Heart left ventricle (tissue), 16 donors: ENCODE data around the gene SCN3B. TPM values are rescaled to one million over a fixed set of nuclear protein-coding genes. Genes with fewer than 3 reads are reported as not detected.

ENCODE experiments used
- ATAC-seq, 4 donors: fragments of 200-7000 bp; cut with Tn5 transposase; one replicate each; pipeline ENCODE4 v1.9.1; 2020 to 2022; ENCODE audit warnings: moderate library complexity in 4 of 4, mild to moderate bottlenecking in 3 of 4, moderate number of reproducible peaks in 1 of 4
- DNase-seq, 5 donors: peaks; one replicate each; pipeline ENCODE4 v3.0.0-alpha.2; 2020
- H3K27ac ChIP-seq, 12 donors: fragments of 200-600 bp; sonication (generic) in 4 of 12; one replicate each; pipeline versions ENCODE4 v1.5.0 to v1.8.0; 2016 to 2022; ENCODE audit warnings: mild to moderate bottlenecking in 2 of 12
- H3K27me3 ChIP-seq, 9 donors: fragments of 200-600 bp; sonication (generic) in 2 of 9; one replicate each; pipeline versions ENCODE4 v1.5.1 to v1.8.0; 2016 to 2022; ENCODE audit warnings: mild to moderate bottlenecking in 3 of 9
- H3K36me3 ChIP-seq, 9 donors: fragments of 200-600 bp; sonication (generic) in 2 of 9; one replicate each; pipeline versions ENCODE4 v1.5.0 to v1.8.0; 2018 to 2022; ENCODE audit warnings: mild to moderate bottlenecking in 2 of 9
- H3K4me1 ChIP-seq, 12 donors: fragments of 200-600 bp; sonication (generic) in 4 of 12; one replicate each; pipeline versions ENCODE4 v1.5.0 to v1.8.0; 2016 to 2022; ENCODE audit warnings: mild to moderate bottlenecking in 3 of 12
- H3K4me3 ChIP-seq, 12 donors: fragments of 200-600 bp; sonication (generic) in 4 of 12; one replicate each; pipeline versions ENCODE4 v1.5.0 to v1.8.0; 2017 to 2022; ENCODE audit warnings: mild to moderate bottlenecking in 9 of 12, moderate library complexity in 4 of 12
- H3K9me3 ChIP-seq, 12 donors: fragments of 200-600 bp; sonication (generic) in 4 of 12; one replicate each; pipeline versions ENCODE4 v1.5.0 to v1.8.0; 2016 to 2022; ENCODE audit warnings: mild to moderate bottlenecking in 1 of 12
- POLR2A ChIP-seq, 2 donors: fragments of 450-650 bp; IDR thresholded peaks; one replicate each; pipeline ENCODE4 v1.6.1; 2017; ENCODE audit warnings: antibody characterized with exemption in 2 of 2, mild to moderate bottlenecking in 2 of 2, moderate library complexity in 2 of 2
- WGBS, 4 donors: extraction: QIAGEN DNeasy Blood & Tissue Kit in 2 of 4; methylation state at CpG; one replicate each; pipeline versions ENCODE4 v1.1.5 to v1.1.7; 2013 to 2018; 5-methylcytosine and 5-hydroxymethylcytosine counted together
- intact Hi-C, 10 donors: fragments of 100-400 bp; cut with DNase I; formaldehyde crosslinking; loops; one replicate each; pipeline versions ENCODE4 v1.11.1 to v1.14.2; 2022
- polyA plus RNA-seq, 2 donors: library from polyadenylated mRNA; stranded (reverse); fragments of 200-250 nt; gene quantifications; one replicate each; pipeline ENCODE4 v1.2.3, GENCODE V29; 2013
- total RNA-seq, 9 donors: library from RNA; depleted of rRNA in 2 of 9; stranded (reverse); fragments of >200 nt in 2 of 9; fragmentation: NEBNext Ultra II Directional in 3 of 9; extraction: Animal tissue kit (Norgen Biotek cat#: 25700) in 3 of 9; gene quantifications; one replicate each; pipeline versions ENCODE4 v1.1.0 to v1.2.4, GENCODE V29; 2016 to 2023
- TF ChIP-seq, protein P1 (sequence below), 12 donors: fragments of 200-600 bp; sonication (generic) in 4 of 12; IDR thresholded peaks; one replicate each; pipeline versions ENCODE4 v1.5.0 to v1.8.0; 2018 to 2022; ENCODE audit warnings: antibody characterized with exemption in 12 of 12, mild to moderate bottlenecking in 5 of 12
- donor health status: ischemic (EF 13 %, LVEDD 7.1; RV severe dilation, severe dysfunction).
- donor health status: healthy with polysubstance abuse.
- donor health status: DM: no; HTN: yes; CAD: no.
- donor health status: DM: no; HTN: no; CAD: no.
- donor health status: ischemic (EF 25% LVEDD 6.9; RV normal size, moderate dysfunction).
- donor health status: ischemic (EF 25% LVEDD 5.7; RV mildly dilated, moderate dysfunction).
- donor health status: healthy.
- donor health status: DM: yes; HTN: yes; CAD: no.
- donor health status: ischemic (EF 35%, LVEDD 5.7; RV mildly dilated, moderate dysfunction).
- donor health status: nonischemic (EF 11% LVEDD 7.7; RV severe dilation, severe dysfunction).
- donor health status: DM: yes; HTN: yes; CAD: no.
- donor health status: PGD.
- donor health status: ischemic (EF 29% LVEDD 5.4; RV normal size, mild dysfunction).
- donor health status: nonischemic (EF 23%, LVEDD 6.1; RV moderate dilation, normal function).

The SCN3B gene
- total and polyA plus RNA-seq, 11 donors = 0.63 to 3.8 (median 0.91) TPM

DNA sequence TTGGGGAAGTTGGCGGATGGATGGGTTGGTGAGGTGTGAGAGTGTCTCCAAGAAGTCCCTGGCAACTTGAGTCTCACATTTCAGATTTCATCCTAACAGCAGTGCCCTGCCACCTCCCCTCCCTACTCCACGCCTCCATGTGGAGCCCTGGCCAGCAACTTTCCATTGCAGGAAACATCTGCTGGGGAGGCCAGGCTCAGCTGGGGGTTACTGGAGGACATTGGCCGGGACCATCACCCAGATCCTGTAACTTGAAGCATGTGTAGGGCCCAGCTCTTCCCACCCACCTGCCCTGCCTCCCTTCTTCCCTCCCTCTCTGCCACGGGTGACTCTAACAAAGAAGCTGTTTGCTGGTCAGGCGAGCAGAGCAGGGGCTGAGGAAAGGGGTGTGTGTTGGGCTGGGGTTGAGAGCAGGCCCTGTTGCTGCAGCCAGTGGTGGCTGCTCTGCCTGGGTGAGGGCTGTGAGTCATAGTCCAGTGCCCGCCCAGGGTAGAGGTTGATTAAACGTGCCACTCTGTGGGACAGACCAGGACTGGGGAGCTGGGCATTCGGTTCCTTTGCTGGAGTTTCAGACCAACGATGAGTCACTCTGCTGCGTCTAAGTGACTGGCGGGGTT is 64.0 kb downstream of the SCN3B start:
- DNase-seq (peak in 2 of 5 donors; percentile 42), ATAC-seq (peak; percentile 31 to 82 (median 70))
- WGBS, 4 donors = 45 to 72% (median 66%) methylated on average over 11 of the region's 11 CpGs
- no peak for TF ChIP-seq POLR2A (IDR thresholded peaks at IDR 0.05)
- TF ChIP-seq, protein P1, sequence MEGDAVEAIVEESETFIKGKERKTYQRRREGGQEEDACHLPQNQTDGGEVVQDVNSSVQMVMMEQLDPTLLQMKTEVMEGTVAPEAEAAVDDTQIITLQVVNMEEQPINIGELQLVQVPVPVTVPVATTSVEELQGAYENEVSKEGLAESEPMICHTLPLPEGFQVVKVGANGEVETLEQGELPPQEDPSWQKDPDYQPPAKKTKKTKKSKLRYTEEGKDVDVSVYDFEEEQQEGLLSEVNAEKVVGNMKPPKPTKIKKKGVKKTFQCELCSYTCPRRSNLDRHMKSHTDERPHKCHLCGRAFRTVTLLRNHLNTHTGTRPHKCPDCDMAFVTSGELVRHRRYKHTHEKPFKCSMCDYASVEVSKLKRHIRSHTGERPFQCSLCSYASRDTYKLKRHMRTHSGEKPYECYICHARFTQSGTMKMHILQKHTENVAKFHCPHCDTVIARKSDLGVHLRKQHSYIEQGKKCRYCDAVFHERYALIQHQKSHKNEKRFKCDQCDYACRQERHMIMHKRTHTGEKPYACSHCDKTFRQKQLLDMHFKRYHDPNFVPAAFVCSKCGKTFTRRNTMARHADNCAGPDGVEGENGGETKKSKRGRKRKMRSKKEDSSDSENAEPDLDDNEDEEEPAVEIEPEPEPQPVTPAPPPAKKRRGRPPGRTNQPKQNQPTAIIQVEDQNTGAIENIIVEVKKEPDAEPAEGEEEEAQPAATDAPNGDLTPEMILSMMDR (IDR thresholded peaks at IDR 0.05) = no peak
- peaks cover 0 to 10% (median 0%) of the 10 kb centered on the region in 9 donors for H3K36me3 ChIP-seq
- H3K9me3 ChIP-seq = no peaks in the 10 kb centered on the region
- H3K27me3 ChIP-seq = no peaks in the 10 kb centered on the region
- H3K4me1 ChIP-seq = peaks cover 0 to 22% (median 0%) of the 10 kb centered on the region in 12 donors
- H3K27ac ChIP-seq = no peak overlapping the region
- intact Hi-C loops = no loop called here
- no peak overlapping the region for H3K4me3 ChIP-seq

DNA sequence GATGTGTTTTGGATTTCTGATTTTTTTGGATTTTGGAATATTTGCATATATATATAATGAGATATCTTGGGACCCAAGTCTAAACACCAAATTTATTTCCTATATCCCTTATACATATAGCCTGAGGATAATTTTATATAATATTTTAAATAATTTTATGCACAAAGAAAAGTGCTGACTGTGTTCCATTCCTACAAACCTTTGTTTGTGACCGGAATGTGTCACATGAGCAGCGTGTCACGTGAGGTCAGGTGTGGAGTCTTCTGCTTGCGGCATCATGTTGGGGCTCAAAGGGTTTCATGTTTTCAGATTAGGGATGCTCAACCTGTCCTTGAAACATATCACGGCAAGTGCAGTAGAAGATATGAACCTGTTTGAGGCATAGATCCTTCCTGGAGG is 65.6 kb downstream of the SCN3B start:
- WGBS, 4 donors = 93 to 96% (median 95%) methylated on average over 5 of the region's 5 CpGs
- DNase-seq = no peak
- peaks cover 0 to 21% (median 0%) of the 10 kb centered on the region in 12 donors for H3K4me1 ChIP-seq
- peaks cover 0 to 7% (median 0%) of the 10 kb centered on the region in 9 donors for H3K36me3 ChIP-seq
- H3K4me3 ChIP-seq = no peak overlapping the region
- no peaks in the 10 kb centered on the region for H3K9me3 ChIP-seq
- intact Hi-C loops = no loop called here
- no peak for TF ChIP-seq POLR2A (IDR thresholded peaks at IDR 0.05)
- TF ChIP-seq, protein P1 (IDR thresholded peaks at IDR 0.05) = no peak
- H3K27me3 ChIP-seq = no peaks in the 10 kb centered on the region
- no peak overlapping the region for H3K27ac ChIP-seq
- ATAC-seq = no peak

DNA sequence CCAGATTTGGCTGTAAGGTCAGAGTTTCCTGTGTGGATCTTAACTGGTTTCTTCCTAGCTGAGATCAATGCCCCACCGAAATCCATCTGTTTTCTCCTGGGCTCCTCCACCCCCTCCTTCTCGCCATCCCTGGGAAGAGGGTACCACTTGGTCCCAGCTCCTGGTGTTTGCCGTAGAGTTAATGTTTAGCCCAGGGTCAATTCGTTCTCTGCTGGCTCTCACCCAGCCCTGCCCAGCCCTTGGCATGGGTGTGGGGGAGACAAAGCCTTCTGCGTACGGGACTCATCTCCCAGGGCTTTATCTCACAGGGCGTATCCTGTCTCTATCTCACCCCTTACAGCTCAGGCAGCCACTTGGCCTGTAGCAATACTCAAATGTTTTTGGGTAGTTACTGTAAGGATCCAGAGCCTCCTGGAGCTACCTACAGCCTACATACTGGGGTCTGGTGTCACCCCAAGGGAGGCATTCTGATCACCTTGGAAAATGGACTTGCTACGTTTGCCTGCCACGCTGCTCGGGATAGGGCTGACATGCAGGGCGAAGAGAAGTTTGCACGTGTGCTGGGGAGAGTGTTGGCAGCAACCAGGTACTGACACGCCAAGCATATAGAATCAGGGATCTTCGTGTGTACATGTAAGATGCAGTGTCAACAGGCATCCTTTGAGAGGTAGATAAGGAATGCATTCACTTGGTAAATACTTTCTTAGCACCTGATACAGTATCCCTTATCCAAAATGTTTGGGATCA is 66.1 kb downstream of the SCN3B start:
- H3K27ac ChIP-seq = no peak overlapping the region
- no peaks in the 10 kb centered on the region for H3K9me3 ChIP-seq
- intact Hi-C loops = no loop called here
- TF ChIP-seq POLR2A (IDR thresholded peaks at IDR 0.05) = no peak
- peaks cover 0 to 18% (median 0%) of the 10 kb centered on the region in 12 donors for H3K4me1 ChIP-seq
- H3K36me3 ChIP-seq = peaks cover 0 to 7% (median 0%) of the 10 kb centered on the region in 9 donors
- no peaks in the 10 kb centered on the region for H3K27me3 ChIP-seq
- WGBS, 4 donors = 81 to 92% (median 88%) methylated on average over 14 of the region's 14 CpGs
- ATAC-seq = no peak
- H3K4me3 ChIP-seq = no peak overlapping the region
- no peak for DNase-seq

DNA sequence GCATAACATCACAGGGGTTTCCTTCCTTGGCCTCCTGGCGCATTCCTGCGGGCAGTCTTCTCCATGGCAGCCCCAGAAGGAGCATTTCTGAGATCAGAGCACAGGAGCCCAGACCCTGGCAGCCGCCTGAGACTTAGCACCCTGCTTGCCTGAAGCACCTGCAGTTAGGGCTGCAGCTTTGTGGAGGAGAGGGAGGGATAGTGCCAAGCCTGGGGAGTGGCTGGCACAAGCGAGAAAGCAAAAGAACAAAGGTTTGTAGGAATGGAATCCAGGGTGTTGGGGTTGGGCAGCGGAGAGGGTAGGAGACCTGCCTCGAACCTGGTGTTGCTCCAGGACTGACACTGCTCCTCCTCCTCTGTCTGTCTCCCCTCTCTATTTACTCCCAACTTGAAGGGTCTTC is 66.9 kb downstream of the SCN3B start:
- WGBS, 4 donors = 94 to 99% (median 98%) methylated on average over 4 to 6 of the region's 6 CpGs
- H3K36me3 ChIP-seq = peaks cover 0 to 7% (median 0%) of the 10 kb centered on the region in 9 donors
- TF ChIP-seq POLR2A (IDR thresholded peaks at IDR 0.05) = no peak
- TF ChIP-seq, protein P1 (IDR thresholded peaks at IDR 0.05) = no peak
- no peaks in the 10 kb centered on the region for H3K9me3 ChIP-seq
- no peak for ATAC-seq
- H3K4me1 ChIP-seq = peaks cover 0 to 18% (median 0%) of the 10 kb centered on the region in 12 donors
- no peaks in the 10 kb centered on the region for H3K27me3 ChIP-seq
- intact Hi-C loops = loop anchor here in 1 of 10 donors (2.0 kb wide), 1 partner anchor 119 kb away; no protein-coding TSS in a partner anchor
- no peak overlapping the region for H3K27ac ChIP-seq
- H3K4me3 ChIP-seq = no peak overlapping the region
- DNase-seq = no peak
